Stimulated activated CD8-positive, alpha-beta memory T cell treated with anti-CD3 and anti-CD28 coated beads, Interleukin-12 subunit alpha, Interleukin-12 subunit beta, amount 100 ng/mL, for 1 hour (primary cell): ENCODE results near the gene SV2A.
"Not testable (repeated sequence)": the region's sequence is repeated elsewhere in the genome, so short reads cannot be mapped to it uniquely, and the experiment has no call there.

Experiments used
- DNase-seq: peaks from one replicate; pipeline ENCODE4 v3.0.0-alpha.2; 2020; ENCODE audit warnings: low read depth

SV2A gene

GRCh38 chr1:149886396-149887195 is 31.0 kb downstream of the SV2A start:
- peak; percentile 73 for DNase-seq

- not testable (repeated sequence) for DNase-seq
Measured at GRCh38 chr1:149886121-149886395, 31.6 kb downstream of the SV2A start.

GRCh38 chr1:149885339-149886120 is 32.1 kb downstream of the SV2A start:
- DNase-seq = peak; percentile 27

- no peak for DNase-seq
Measured at GRCh38 chr1:149884433-149885338, 33.0 kb downstream of the SV2A start.

- no peak for DNase-seq
Measured at GRCh38 chr1:149883598-149884247, 33.9 kb downstream of the SV2A start.

GRCh38 chr1:149881876-149882275 is 35.8 kb downstream of the SV2A start:
- DNase-seq = no peak

GRCh38 chr1:149879556-149879955 is 38.1 kb downstream of the SV2A start:
- no peak for DNase-seq

- no peak for DNase-seq
Measured at GRCh38 chr1:149877211-149877946, 40.3 kb downstream of the SV2A start.

GRCh38 chr1:149873060-149873459 is 44.6 kb downstream of the SV2A start:
- DNase-seq = not testable (repeated sequence)

GRCh38 chr1:149866887-149867286 is 50.8 kb downstream of the SV2A start:
- DNase-seq = not testable (repeated sequence)

GRCh38 chr1:149861497-149862054 is 56.1 kb downstream of the SV2A start:
- not testable (repeated sequence) for DNase-seq

- DNase-seq = not testable (repeated sequence)
Measured at GRCh38 chr1:149860684-149861496, 56.8 kb downstream of the SV2A start.

- not testable (repeated sequence) for DNase-seq
Measured at GRCh38 chr1:149860271-149860670, 57.4 kb downstream of the SV2A start.
